CD4-positive, alpha-beta T cell treated with Interleukin-2 at 100 ng/mL for 4 hours (primary cell): ENCODE measurements around the gene SLC6A6.
A peak's percentile ranks its signal among the peaks of the same experiment; 100 is the strongest.
"Not testable (repeated sequence)": the region's sequence is repeated elsewhere in the genome, so short reads cannot be mapped to it uniquely, and the experiment has no call there.

Source experiments
- DNase-seq: peaks from one replicate; pipeline ENCODE4 v3.0.0-alpha.2; 2020; ENCODE audit warnings: low spot score

Gene SLC6A6

GRCh38 chr3:14508505-14508819 is 106.1 kb downstream of the SLC6A6 start:
- no peak for DNase-seq

- DNase-seq = peak; percentile 64
Observed at GRCh38 chr3:14508966-14509795, 106.8 kb downstream of the SLC6A6 start.

GRCh38 chr3:14509796-14510100 is 107.3 kb downstream of the SLC6A6 start:
- no peak for DNase-seq

- DNase-seq = no peak
Observed at GRCh38 chr3:14510838-14511622, 108.6 kb downstream of the SLC6A6 start.

- no peak for DNase-seq
Observed at GRCh38 chr3:14511623-14512280, 109.3 kb downstream of the SLC6A6 start.

- DNase-seq = no peak
Observed at GRCh38 chr3:14512281-14512941, 110.0 kb downstream of the SLC6A6 start.

- DNase-seq = no peak
Observed at GRCh38 chr3:14512942-14513327, 110.5 kb downstream of the SLC6A6 start.

GRCh38 chr3:14513566-14514322 is 111.3 kb downstream of the SLC6A6 start:
- DNase-seq = no peak

- DNase-seq = no peak
Observed at GRCh38 chr3:14514323-14514720, 111.9 kb downstream of the SLC6A6 start.

- not testable (repeated sequence) for DNase-seq
Observed at GRCh38 chr3:14515526-14515925, 113.1 kb downstream of the SLC6A6 start.

GRCh38 chr3:14516738-14517345 is 114.4 kb downstream of the SLC6A6 start:
- DNase-seq = no peak

- DNase-seq = no peak
Observed at GRCh38 chr3:14517601-14518431, 115.4 kb downstream of the SLC6A6 start.

GRCh38 chr3:14518432-14518802 is 116.0 kb downstream of the SLC6A6 start:
- DNase-seq = no peak

GRCh38 chr3:14518893-14519292 is 116.5 kb downstream of the SLC6A6 start:
- DNase-seq = no peak

GRCh38 chr3:14519406-14519805 is 117.0 kb downstream of the SLC6A6 start:
- DNase-seq = no peak

- DNase-seq = no peak
Observed at GRCh38 chr3:14520149-14520548, 117.7 kb downstream of the SLC6A6 start.

GRCh38 chr3:14520967-14521366 is 118.6 kb downstream of the SLC6A6 start:
- DNase-seq = no peak

GRCh38 chr3:14521611-14522010 is 119.2 kb downstream of the SLC6A6 start:
- no peak for DNase-seq

- no peak for DNase-seq
Observed at GRCh38 chr3:14522129-14522691, 119.8 kb downstream of the SLC6A6 start.

GRCh38 chr3:14522768-14523167 is 120.4 kb downstream of the SLC6A6 start:
- DNase-seq = no peak
